Measurements from ENCODE around the gene IPCEF1. TPM values are rescaled to one million over a fixed set of nuclear protein-coding genes. Genes with fewer than 3 reads are reported as not detected.
A peak's percentile ranks its signal among the peaks of the same experiment; 100 is the strongest.
"Not testable (repeated sequence)": the region's sequence is repeated elsewhere in the genome, so short reads cannot be mapped to it uniquely, and the experiment has no call there.

The IPCEF1 gene
- total RNA-seq, 1 experiment from 2014 or later = not detected

- Mint-ChIP-seq H3K27ac (ENCODE audit: low read depth, unreplicated experiment) (no peak overlapping the region), H3K4me3 (ENCODE audit: unreplicated experiment) (no peak overlapping the region), H3K27me3 (ENCODE audit: insufficient read depth, unreplicated experiment) (no peaks in the 10 kb centered on the region), H3K36me3 (ENCODE audit: insufficient read depth, unreplicated experiment) (no peaks in the 10 kb centered on the region), H3K9me3 (ENCODE audit: unreplicated experiment) (peaks cover 7% of the 10 kb centered on the region), H3K4me1 (ENCODE audit: insufficient read depth, unreplicated experiment) (no peaks in the 10 kb centered on the region)
- intact Hi-C loops (cut with micrococcal nuclease) = no loop called here
- no peak for DNase-seq (ENCODE audit: unreplicated experiment)
- POLR2A ChIA-PET = no interaction called here
- BruUV-seq (replicated peaks) = no TSS peak
- TF ChIP-seq CTCF (IDR thresholded peaks at IDR 0.05; ENCODE audit: unreplicated experiment) = no peak
- CTCF ChIA-PET = interaction anchor here (0.6 kb wide), 1 partner anchor 27 kb away, joined by 3 read pairs; no protein-coding TSS in a partner anchor
Observed at GRCh38 chr6:154179434-154179833, 177.2 kb downstream of the IPCEF1 start.

GRCh38 chr6:154172393-154172792, 184.2 kb downstream of the IPCEF1 start:
- DNase-seq (ENCODE audit: unreplicated experiment); BruUV-seq (replicated peaks); intact Hi-C loops (cut with micrococcal nuclease); H3K4me1 Mint-ChIP-seq (ENCODE audit: insufficient read depth, unreplicated experiment); H3K4me3 Mint-ChIP-seq (ENCODE audit: unreplicated experiment); H3K9me3 Mint-ChIP-seq (ENCODE audit: unreplicated experiment); POLR2A ChIA-PET; H3K36me3 Mint-ChIP-seq (ENCODE audit: insufficient read depth, unreplicated experiment); H3K27ac Mint-ChIP-seq (ENCODE audit: low read depth, unreplicated experiment); H3K27me3 Mint-ChIP-seq (ENCODE audit: insufficient read depth, unreplicated experiment): not testable (repeated sequence)
- CTCF ChIA-PET = interaction anchor here (1.1 kb wide), 1 partner anchor 19 kb away, joined by 3 read pairs; no protein-coding TSS in a partner anchor

- no peak for DNase-seq (ENCODE audit: unreplicated experiment)
- ChIA-PET CTCF (interaction anchor here (0.6 kb wide), 1 partner anchor 12 kb away, joined by 3 read pairs; no protein-coding TSS in a partner anchor), POLR2A (no interaction called here)
- Mint-ChIP-seq H3K27ac (ENCODE audit: low read depth, unreplicated experiment) (no peak overlapping the region), H3K9me3 (ENCODE audit: unreplicated experiment) (peaks cover 9% of the 10 kb centered on the region), H3K36me3 (ENCODE audit: insufficient read depth, unreplicated experiment) (no peaks in the 10 kb centered on the region), H3K4me1 (ENCODE audit: insufficient read depth, unreplicated experiment) (no peaks in the 10 kb centered on the region), H3K27me3 (ENCODE audit: insufficient read depth, unreplicated experiment) (no peaks in the 10 kb centered on the region), H3K4me3 (ENCODE audit: unreplicated experiment) (no peak overlapping the region)
- intact Hi-C loops (cut with micrococcal nuclease) = no loop called here
- no TSS peak for BruUV-seq (replicated peaks)
- TF ChIP-seq CTCF (IDR thresholded peaks at IDR 0.05; ENCODE audit: unreplicated experiment) = no peak
Observed at GRCh38 chr6:154170106-154170505, 186.5 kb downstream of the IPCEF1 start.

GRCh38 chr6:154169193-154169847, 187.3 kb downstream of the IPCEF1 start:
- no TSS peak for BruUV-seq (replicated peaks)
- TF ChIP-seq CTCF (IDR thresholded peaks at IDR 0.05; ENCODE audit: unreplicated experiment) = no peak
- CTCF ChIA-PET = interaction anchor here (0.6 kb wide), 2 partner anchors 11 to 17 kb away, joined by 3 read pairs; no protein-coding TSS in a partner anchor
- POLR2A ChIA-PET = no interaction called here
- intact Hi-C loops (cut with micrococcal nuclease) = no loop called here
- Mint-ChIP-seq H3K27me3 (ENCODE audit: insufficient read depth, unreplicated experiment) (no peaks in the 10 kb centered on the region), H3K9me3 (ENCODE audit: unreplicated experiment) (peaks cover 9% of the 10 kb centered on the region), H3K4me3 (ENCODE audit: unreplicated experiment) (no peak overlapping the region), H3K4me1 (ENCODE audit: insufficient read depth, unreplicated experiment) (no peaks in the 10 kb centered on the region), H3K36me3 (ENCODE audit: insufficient read depth, unreplicated experiment) (no peaks in the 10 kb centered on the region), H3K27ac (ENCODE audit: low read depth, unreplicated experiment) (no peak overlapping the region)
- peak; percentile 28 for DNase-seq (ENCODE audit: unreplicated experiment)
